Smooth muscle cell (in vitro differentiated cells): ENCODE measurements around the gene HOXB9. TPM values are rescaled to one million over a fixed set of nuclear protein-coding genes. Genes with fewer than 3 reads are reported as not detected.

ENCODE experiments used
- DNase-seq: peaks from one replicate; lab custom pipeline; 2025; ENCODE audit not compliant: unreplicated experiment; lab: John Stamatoyannopoulos, UW
- H2AFZ ChIP-seq: fragments of 200-600 bp; sonication (generic); 2 replicates; pipeline ENCODE4 v1.6.0; 2016; ENCODE audit warnings: antibody characterized with exemption, low read depth, mild to moderate bottlenecking
- H3F3A ChIP-seq: fragments of 200-600 bp; sonication (generic); 2 replicates; pipeline ENCODE4 v1.6.0; 2017; ENCODE audit warnings: antibody characterized with exemption, low read depth
- H3K27ac ChIP-seq: fragments of 200-600 bp; sonication (generic); 2 replicates; pipeline ENCODE4 v1.5.1; 2016; ENCODE audit warnings: low read depth, mild to moderate bottlenecking
- H3K27me3 ChIP-seq: fragments of 200-600 bp; sonication (generic); 2 replicates; pipeline ENCODE4 v1.6.1; 2016; ENCODE audit warnings: low read depth, mild to moderate bottlenecking
- H3K36me3 ChIP-seq: fragments of 200-600 bp; sonication (generic); 2 replicates; pipeline ENCODE4 v1.5.1; 2016; ENCODE audit warnings: low read depth
- H3K4me1 ChIP-seq: fragments of 200-600 bp; sonication (generic); 2 replicates; pipeline ENCODE4 v1.5.1; 2016; ENCODE audit warnings: low read depth
- H3K4me2 ChIP-seq: fragments of 200-600 bp; sonication (generic); 2 replicates; pipeline ENCODE4 v1.6.0; 2016; ENCODE audit warnings: mild to moderate bottlenecking
- H3K4me3 ChIP-seq: fragments of 200-600 bp; sonication (generic); 2 replicates; pipeline ENCODE4 v1.5.1; 2016; ENCODE audit warnings: mild to moderate bottlenecking
- H3K79me2 ChIP-seq: fragments of 200-600 bp; sonication (generic); 2 replicates; pipeline ENCODE4 v1.6.0; 2016; ENCODE audit warnings: low read depth, mild to moderate bottlenecking
- H3K9ac ChIP-seq: fragments of 200-600 bp; sonication (generic); 2 replicates; pipeline ENCODE4 v1.6.0; 2016; ENCODE audit warnings: low read depth
- H3K9me3 ChIP-seq: fragments of 200-600 bp; sonication (generic); replicated peaks from 2 replicates; pipeline ENCODE4 v1.5.1; 2016; ENCODE audit warnings: low read depth
- H4K20me1 ChIP-seq: fragments of 200-600 bp; sonication (generic); 2 replicates; pipeline ENCODE4 v1.6.0; 2016; ENCODE audit warnings: low read depth
- CTCF ChIP-seq: fragments of 200-600 bp; sonication (generic); IDR thresholded peaks from 2 replicates; pipeline ENCODE4 v1.5.1; 2017; ENCODE audit warnings: borderline replicate concordance, mild to moderate bottlenecking, antibody characterized with exemption; ENCODE audit not compliant: insufficient read depth, poor library complexity, severe bottlenecking
- WGBS: methylation state at CpG from one replicate; pipeline ENCODE4 v1.1.7; 2016; ENCODE audit warnings: low lambda C conversion rate; 5-methylcytosine and 5-hydroxymethylcytosine counted together
- polyA plus RNA-seq: library from polyadenylated mRNA; unstranded; fragments of >200 nt; fragmentation: Nextera tagmentation; extraction: Ambion mirVana; gene quantifications from 2 replicates; pipeline ENCODE4 v1.2.1, GENCODE V29; 2016
- total RNA-seq: library from RNA; depleted of rRNA; stranded (reverse); fragments of >200 nt; gene quantifications from 2 replicates; pipeline ENCODE4 v1.2.3, GENCODE V29; 2014

The HOXB9 gene
- total and polyA plus RNA-seq, 2 experiments from 2014 or later, result 13.8 to 24.3 TPM

DNA sequence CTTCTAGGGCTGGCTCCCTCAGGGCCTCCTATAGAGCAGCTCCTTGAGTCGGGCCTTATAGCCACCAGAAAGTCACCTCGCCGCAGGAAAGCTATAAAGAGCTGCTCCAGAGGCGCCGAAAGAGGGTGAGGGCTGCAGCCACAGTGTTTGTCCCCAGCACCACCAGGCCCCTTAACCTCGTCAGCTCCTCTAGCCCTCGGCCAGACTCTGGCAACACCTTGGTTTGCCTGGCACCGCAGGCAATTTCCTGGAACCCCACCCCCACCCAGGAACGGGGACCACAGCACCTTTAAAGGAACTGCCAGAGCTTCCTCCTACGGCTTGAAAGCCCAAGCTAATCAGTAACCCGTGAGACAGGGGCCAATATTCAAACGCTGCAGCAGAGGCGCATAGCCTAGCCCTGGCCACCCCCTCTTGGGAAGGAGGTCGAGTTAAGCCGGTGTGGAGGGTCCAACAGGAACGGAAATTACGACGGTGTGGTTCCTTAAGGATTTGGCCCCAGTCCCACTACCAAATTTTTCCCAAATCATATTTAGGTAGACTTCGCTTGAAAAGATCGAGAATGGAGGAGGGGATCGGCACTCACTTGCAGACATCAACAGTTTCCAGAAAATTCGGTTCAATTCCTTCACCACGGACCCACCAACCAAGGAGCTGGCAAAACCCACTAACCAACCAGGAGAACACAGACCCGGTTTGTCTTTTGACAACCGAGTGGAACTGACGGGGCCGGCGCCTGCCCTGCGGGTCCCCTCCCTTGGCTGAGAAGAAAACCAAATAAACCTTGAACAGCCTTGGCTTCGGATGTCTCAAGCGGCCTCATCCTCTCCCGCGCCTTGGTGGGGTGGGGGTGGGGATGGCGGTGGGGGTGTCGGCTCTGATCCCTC lies 24.4 kb downstream of the HOXB9 start:
- no peak for TF ChIP-seq CTCF
- peak overlapping the region; percentile 35 for H3K9ac ChIP-seq
- WGBS, result 5% methylated on average over 35 of the region's 35 CpGs
- peaks cover 7% of the 10 kb centered on the region for H3K27me3 ChIP-seq
- H3F3A ChIP-seq, result peaks cover 20% of the 10 kb centered on the region
- H2AFZ ChIP-seq, result no peak overlapping the region
- no peak for DNase-seq
- H3K4me1 ChIP-seq, result peaks cover 9% of the 10 kb centered on the region
- H3K36me3 ChIP-seq, result no peaks in the 10 kb centered on the region
- H3K27ac ChIP-seq, result peak overlapping the region; percentile 79
- no peaks in the 10 kb centered on the region for H3K9me3 ChIP-seq
- peak overlapping the region; percentile 98 for H3K4me2 ChIP-seq
- H3K79me2 ChIP-seq, result peaks cover 81% of the 10 kb centered on the region
- H4K20me1 ChIP-seq, result peaks cover 68% of the 10 kb centered on the region
- H3K4me3 ChIP-seq, result peak overlapping the region; percentile 66

DNA sequence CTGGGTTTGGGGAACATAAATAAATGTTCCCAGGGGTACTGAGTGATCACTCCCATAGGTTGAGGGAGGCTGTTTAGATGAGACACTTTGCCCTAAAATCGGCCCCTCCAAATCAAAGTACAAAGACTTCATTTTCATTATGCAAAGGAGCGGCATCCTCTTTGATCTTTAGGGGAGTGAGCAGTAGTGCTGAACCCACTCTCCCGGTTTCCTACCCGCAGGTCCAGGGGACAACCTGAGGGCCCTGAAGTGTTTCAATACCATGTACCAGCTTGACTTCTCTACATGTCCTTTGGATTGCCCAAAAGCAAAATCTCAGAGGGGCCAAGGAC lies 25.0 kb downstream of the HOXB9 start:
- Histone ChIP-seq H3K4me3 (peak overlapping the region; percentile 66), H3K4me1 (peaks cover 9% of the 10 kb centered on the region), H3K9ac (peak overlapping the region; percentile 35), H3K36me3 (no peaks in the 10 kb centered on the region), H3K4me2 (peak overlapping the region; percentile 98), H3K9me3 (no peaks in the 10 kb centered on the region), H2AFZ (no peak overlapping the region), H3F3A (peaks cover 20% of the 10 kb centered on the region), H3K27me3 (peaks cover 7% of the 10 kb centered on the region), H4K20me1 (peaks cover 74% of the 10 kb centered on the region), H3K79me2 (peaks cover 86% of the 10 kb centered on the region), H3K27ac (peak overlapping the region; percentile 79)
- no peak for DNase-seq
- 14% methylated on average over 4 of the region's 4 CpGs for WGBS
- no peak for TF ChIP-seq CTCF

DNA sequence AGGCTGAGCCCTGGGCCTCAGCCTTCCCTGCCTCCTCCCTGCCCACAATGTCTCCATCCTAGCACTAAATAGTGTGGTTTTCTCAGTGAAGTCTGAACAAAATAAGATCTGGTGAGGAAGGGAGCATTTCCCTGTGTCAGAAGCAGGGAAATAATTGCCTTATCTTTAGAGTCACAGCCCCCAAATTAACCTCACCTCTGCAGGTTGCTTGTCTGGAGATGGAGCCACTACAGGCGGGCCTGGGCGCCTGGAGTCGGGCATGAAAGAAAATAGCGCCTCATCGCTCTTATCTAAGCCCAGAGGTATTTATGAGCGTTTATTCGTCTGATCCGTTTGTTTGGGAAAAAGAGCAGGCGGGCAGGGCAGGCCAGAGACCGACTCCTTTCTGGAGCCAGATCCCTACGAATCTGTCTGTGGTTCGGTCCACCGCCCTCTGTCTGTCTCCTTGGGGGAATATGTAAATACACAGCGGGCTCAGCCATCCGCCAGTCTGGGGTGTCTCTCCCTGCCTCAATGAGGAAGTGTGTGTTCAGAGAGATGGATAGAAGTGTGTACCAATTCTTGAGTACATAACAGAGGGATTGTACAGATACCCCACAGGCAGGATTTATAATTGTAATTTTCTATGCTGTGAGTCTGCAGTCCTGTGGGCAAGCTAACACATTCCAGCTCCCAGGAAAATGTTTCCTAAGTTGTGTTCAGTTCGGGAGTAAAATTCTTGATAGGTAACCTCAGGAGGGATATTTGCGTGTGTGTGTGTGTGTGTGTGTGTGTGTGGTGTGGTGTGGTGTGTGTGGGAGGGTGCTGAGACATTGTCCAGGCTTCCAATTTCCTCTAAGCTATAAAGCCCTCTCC lies 25.7 kb downstream of the HOXB9 start:
- no peak for TF ChIP-seq CTCF
- H2AFZ ChIP-seq, result no peak overlapping the region
- H3F3A ChIP-seq, result peaks cover 20% of the 10 kb centered on the region
- H3K9me3 ChIP-seq, result no peaks in the 10 kb centered on the region
- H3K4me1 ChIP-seq, result peaks cover 9% of the 10 kb centered on the region
- no peak overlapping the region for H3K9ac ChIP-seq
- 4% methylated on average over 17 of the region's 17 CpGs for WGBS
- peaks cover 91% of the 10 kb centered on the region for H3K79me2 ChIP-seq
- H3K27me3 ChIP-seq, result peaks cover 7% of the 10 kb centered on the region
- peak overlapping the region; percentile 66 for H3K4me3 ChIP-seq
- H4K20me1 ChIP-seq, result peaks cover 81% of the 10 kb centered on the region
- H3K36me3 ChIP-seq, result no peaks in the 10 kb centered on the region
- DNase-seq, result no peak
- H3K27ac ChIP-seq, result peak overlapping the region; percentile 79
- H3K4me2 ChIP-seq, result peak overlapping the region; percentile 98
